Measurements from ENCODE around the gene IL1F10. TPM values are rescaled to one million over a fixed set of nuclear protein-coding genes. Genes with fewer than 3 reads are reported as not detected.

IL1F10 gene
- total and polyA plus RNA-seq, 4 donors, result not detected

DNA sequence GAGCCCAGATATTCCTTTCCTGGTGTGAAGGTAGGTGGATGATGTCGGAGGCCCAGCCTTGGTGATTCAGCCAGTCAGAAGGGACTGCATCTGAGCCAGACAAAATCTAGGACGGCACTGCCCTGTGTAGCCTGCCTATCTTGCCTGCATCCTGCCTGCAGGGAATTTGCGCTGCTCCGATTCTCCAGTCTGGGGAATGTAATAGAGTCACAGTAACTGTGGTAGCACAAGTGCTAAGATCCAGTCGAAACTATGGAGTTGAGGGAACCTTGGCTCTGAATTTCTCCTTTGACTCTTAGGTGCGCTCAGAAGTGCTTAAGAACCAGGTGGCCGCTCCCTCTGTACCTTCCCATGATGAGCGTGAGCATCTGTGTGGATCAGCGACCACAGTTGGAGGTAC lies 31.0 kb upstream of the IL1F10 start (continued):
- TF ChIP-seq, protein P1, sequence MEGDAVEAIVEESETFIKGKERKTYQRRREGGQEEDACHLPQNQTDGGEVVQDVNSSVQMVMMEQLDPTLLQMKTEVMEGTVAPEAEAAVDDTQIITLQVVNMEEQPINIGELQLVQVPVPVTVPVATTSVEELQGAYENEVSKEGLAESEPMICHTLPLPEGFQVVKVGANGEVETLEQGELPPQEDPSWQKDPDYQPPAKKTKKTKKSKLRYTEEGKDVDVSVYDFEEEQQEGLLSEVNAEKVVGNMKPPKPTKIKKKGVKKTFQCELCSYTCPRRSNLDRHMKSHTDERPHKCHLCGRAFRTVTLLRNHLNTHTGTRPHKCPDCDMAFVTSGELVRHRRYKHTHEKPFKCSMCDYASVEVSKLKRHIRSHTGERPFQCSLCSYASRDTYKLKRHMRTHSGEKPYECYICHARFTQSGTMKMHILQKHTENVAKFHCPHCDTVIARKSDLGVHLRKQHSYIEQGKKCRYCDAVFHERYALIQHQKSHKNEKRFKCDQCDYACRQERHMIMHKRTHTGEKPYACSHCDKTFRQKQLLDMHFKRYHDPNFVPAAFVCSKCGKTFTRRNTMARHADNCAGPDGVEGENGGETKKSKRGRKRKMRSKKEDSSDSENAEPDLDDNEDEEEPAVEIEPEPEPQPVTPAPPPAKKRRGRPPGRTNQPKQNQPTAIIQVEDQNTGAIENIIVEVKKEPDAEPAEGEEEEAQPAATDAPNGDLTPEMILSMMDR (IDR thresholded peaks at IDR 0.05; ENCODE audit: low read depth, low read length, missing input control), result no peak
- TF ChIP-seq, protein P2, sequence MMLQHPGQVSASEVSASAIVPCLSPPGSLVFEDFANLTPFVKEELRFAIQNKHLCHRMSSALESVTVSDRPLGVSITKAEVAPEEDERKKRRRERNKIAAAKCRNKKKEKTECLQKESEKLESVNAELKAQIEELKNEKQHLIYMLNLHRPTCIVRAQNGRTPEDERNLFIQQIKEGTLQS (IDR thresholded peaks at IDR 0.05), result no peak
- TF ChIP-seq YY1 (IDR thresholded peaks at IDR 0.05) (no peak), FOXA2 (IDR thresholded peaks at IDR 0.05) (no peak), RAD21 (IDR thresholded peaks at IDR 0.05) (no peak), SP1 (IDR thresholded peaks at IDR 0.05) (no peak), JUND (IDR thresholded peaks at IDR 0.05) (no peak), FOXA1 (IDR thresholded peaks at IDR 0.05) (no peak), EGR1 (IDR thresholded peaks at IDR 0.05; ENCODE audit: low read depth in 2 of 2) (no peak), TAF1 (conservative IDR thresholded peaks at IDR 0.05) (no peak)
- TF ChIP-seq, protein P3, sequence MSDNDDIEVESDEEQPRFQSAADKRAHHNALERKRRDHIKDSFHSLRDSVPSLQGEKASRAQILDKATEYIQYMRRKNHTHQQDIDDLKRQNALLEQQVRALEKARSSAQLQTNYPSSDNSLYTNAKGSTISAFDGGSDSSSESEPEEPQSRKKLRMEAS (IDR thresholded peaks at IDR 0.05), result no peak

DNA sequence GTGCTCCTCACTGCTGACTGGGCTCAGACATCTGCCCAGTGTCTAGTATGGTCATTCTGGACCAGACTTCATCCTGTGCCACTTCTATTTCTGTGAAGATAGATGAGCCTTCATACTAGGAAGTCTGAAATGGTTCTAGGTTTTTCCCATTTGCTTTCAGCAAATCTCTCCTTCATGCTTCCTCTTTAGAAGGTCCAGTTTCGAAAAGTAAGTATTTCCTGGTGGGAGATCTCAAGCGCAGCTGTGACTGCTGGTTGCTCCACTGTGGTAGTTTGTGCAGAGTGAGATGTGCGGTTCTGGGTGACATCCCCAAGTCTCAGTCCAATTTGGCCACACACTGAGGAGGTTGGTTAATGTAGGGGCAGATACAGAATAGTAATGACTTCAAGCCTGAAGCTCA lies 29.5 kb upstream of the IL1F10 start:
- no peak for DNase-seq (ENCODE audit: low spot score)
- Histone ChIP-seq H3K27me3 (ENCODE audit: control insufficient read depth in 4 of 4, insufficient read depth in 4 of 4, low read length in 3 of 4) (no peaks in the 10 kb centered on the region), H3K9me3 (ENCODE audit: control insufficient read depth in 4 of 4, low read length in 3 of 4) (no peaks in the 10 kb centered on the region), H3K4me3 (ENCODE audit: low read depth in 1 of 3, low read length in 3 of 3) (no peak overlapping the region), H3K4me1 (ENCODE audit: control insufficient read depth in 4 of 4, insufficient read depth in 4 of 4, low read length in 3 of 4) (peaks cover 3 to 16% (median 12%) of the 10 kb centered on the region in 4 donors), H3K9ac (ENCODE audit: low read depth in 1 of 2, low read length in 2 of 2) (no peak overlapping the region), H3K36me3 (ENCODE audit: control insufficient read depth in 4 of 4, insufficient read depth in 3 of 4, low read depth in 1 of 4, low read length in 3 of 4) (no peaks in the 10 kb centered on the region), H3K27ac (ENCODE audit: low read depth in 1 of 2, low read length in 2 of 2) (no peak overlapping the region)
- TF ChIP-seq RXRA (IDR thresholded peaks at IDR 0.05) (no peak), FOXA2 (IDR thresholded peaks at IDR 0.05) (no peak), TAF1 (conservative IDR thresholded peaks at IDR 0.05) (no peak), GABPA (IDR thresholded peaks at IDR 0.05 in 1 of 2, conservative IDR thresholded peaks at IDR 0.05 in 1 of 2) (no peak), RAD21 (IDR thresholded peaks at IDR 0.05) (no peak)
- TF ChIP-seq, protein P1 (IDR thresholded peaks at IDR 0.05; ENCODE audit: low read depth, low read length, missing input control), result no peak
- TF ChIP-seq, protein P3 (IDR thresholded peaks at IDR 0.05), result no peak
- WGBS, result 89% methylated on average over 3 of the region's 3 CpGs

GRCh38 chr2:113039158-113039557 lies 28.6 kb upstream of the IL1F10 start:
- Histone ChIP-seq H3K9me3 (ENCODE audit: control insufficient read depth in 4 of 4, low read length in 3 of 4) (no peaks in the 10 kb centered on the region), H3K27me3 (ENCODE audit: control insufficient read depth in 4 of 4, insufficient read depth in 4 of 4, low read length in 3 of 4) (no peaks in the 10 kb centered on the region), H3K4me1 (ENCODE audit: control insufficient read depth in 4 of 4, insufficient read depth in 4 of 4, low read length in 3 of 4) (peaks cover 3 to 16% (median 12%) of the 10 kb centered on the region in 4 donors), H3K27ac (ENCODE audit: low read depth in 1 of 2, low read length in 2 of 2) (no peak overlapping the region), H3K4me3 (ENCODE audit: low read depth in 1 of 3, low read length in 3 of 3) (no peak overlapping the region), H3K36me3 (ENCODE audit: control insufficient read depth in 4 of 4, insufficient read depth in 3 of 4, low read depth in 1 of 4, low read length in 3 of 4) (no peaks in the 10 kb centered on the region), H3K9ac (ENCODE audit: low read depth in 1 of 2, low read length in 2 of 2) (peak overlapping the region in 1 of 2 donors; percentile 33)
- 57% methylated on average over 2 of the region's 2 CpGs for WGBS
- TF ChIP-seq RXRA (IDR thresholded peaks at IDR 0.05), result peak in 1 of 2 donors; percentile 25
- TF ChIP-seq JUND (IDR thresholded peaks at IDR 0.05), result no peak
- TF ChIP-seq, protein P3 (IDR thresholded peaks at IDR 0.05), result peak; percentile 15
- TF ChIP-seq HNF4A (conservative IDR thresholded peaks at IDR 0.05), result no peak
- TF ChIP-seq SP1 (IDR thresholded peaks at IDR 0.05), result peak; percentile 29
- DNase-seq (ENCODE audit: low spot score), result no peak

Measured in liver (tissue), 9 donors.